H1 (cell line): ENCODE results near the gene CYP46A1. TPM values are rescaled to one million over a fixed set of nuclear protein-coding genes. Genes with fewer than 3 reads are reported as not detected.
A peak's percentile ranks its signal among the peaks of the same experiment; 100 is the strongest.

Source experiments
- CTCF ChIA-PET: fragments of 300-600 bp; sonication (Branson Sonifier 250); formaldehyde crosslinking; loops from one replicate; lab custom pipeline; 2021; ENCODE audit not compliant: partially characterized antibody; lab: Charles Lee
- POLR2A ChIA-PET: fragments of 300-600 bp; sonication (Branson Sonifier 250); formaldehyde crosslinking; loops from one replicate; lab custom pipeline; 2021; ENCODE audit warnings: inconsistent platforms; ENCODE audit not compliant: partially characterized antibody; lab: Charles Lee
- DNase-seq, 2 experiments: peaks; one replicate each; pipeline versions ENCODE4 v3.0.0 to v3.0.0-alpha.2; 2010 to 2022; ENCODE audit warnings: low spot score in 2 of 2, low read depth in 1 of 2, mixed read lengths in 1 of 2
- FAIRE-seq: peaks from 2 replicates; lab custom pipeline; 2011; peaks lifted over from hg19 to GRCh38; lab: Jason Lieb, UNC
- H2AFZ ChIP-seq: 2 replicates; pipeline ENCODE4 v1.8.1; 2012; ENCODE audit warnings: low read length, inconsistent platforms
- H2AK5ac ChIP-seq: 2 replicates; pipeline ENCODE4 v1.6.1; 2013; ENCODE audit warnings: low read depth, low read length
- H2BK120ac ChIP-seq: replicated peaks from 2 replicates; pipeline ENCODE3; 2013; ENCODE audit warnings: low read depth, low read length, inconsistent platforms
- H2BK12ac ChIP-seq: 2 replicates; pipeline ENCODE4 v1.6.1; 2013; ENCODE audit warnings: low read depth, low read length
- H2BK15ac ChIP-seq: 2 replicates; pipeline ENCODE4 v1.6.1; 2013; ENCODE audit warnings: low read length
- H2BK20ac ChIP-seq: 2 replicates; pipeline ENCODE4 v1.6.1; 2013; ENCODE audit warnings: low read length
- H2BK5ac ChIP-seq: 2 replicates; pipeline ENCODE4 v1.6.1; 2013; ENCODE audit warnings: low read depth, low read length
- H3K14ac ChIP-seq: 2 replicates; pipeline ENCODE4 v1.6.1; 2013; ENCODE audit warnings: inconsistent platforms; ENCODE audit not compliant: insufficient read length
- H3K18ac ChIP-seq: 2 replicates; pipeline ENCODE4 v1.6.1; 2013; ENCODE audit warnings: low read length; ENCODE audit errors: extremely low read depth
- H3K23ac ChIP-seq: 2 replicates; pipeline ENCODE4 v1.6.1; 2013; ENCODE audit warnings: inconsistent platforms; ENCODE audit not compliant: insufficient read length
- H3K23me2 ChIP-seq: 2 replicates; pipeline ENCODE4 v1.6.1; 2013; ENCODE audit warnings: low read depth, low read length
- H3K27ac ChIP-seq: 2 replicates; pipeline ENCODE4 v1.6.1; 2011; ENCODE audit warnings: low read depth, low read length, inconsistent platforms
- H3K27me3 ChIP-seq, 4 experiments: replicated peaks in 1 of 4; 1 replicate in 1 of 4; 2 replicates in 3 of 4; pipeline versions ENCODE4 v1.6.1 to v1.8.1; 2011 to 2013; ENCODE audit warnings: low read length in 3 of 4, mild to moderate bottlenecking in 3 of 4, inconsistent platforms in 2 of 4, mixed read lengths in 2 of 4, moderate library complexity in 1 of 4; ENCODE audit not compliant: control insufficient read depth in 3 of 4, insufficient read depth in 3 of 4; ENCODE audit errors: extremely low read depth in 1 of 4
- H3K36me3 ChIP-seq, 4 experiments: 2 replicates each; pipeline versions ENCODE4 v1.6.1 to v1.8.1; 2011 to 2013; ENCODE audit warnings: mild to moderate bottlenecking in 4 of 4, low read length in 3 of 4, moderate library complexity in 2 of 4, control low read depth in 1 of 4, inconsistent platforms in 1 of 4; ENCODE audit not compliant: insufficient read depth in 4 of 4, control insufficient read depth in 2 of 4
- H3K4ac ChIP-seq: replicated peaks from 2 replicates; pipeline ENCODE3; 2013; ENCODE audit warnings: low read length, low read depth, mixed read lengths, inconsistent platforms; ENCODE audit not compliant: insufficient read length
- H3K4me1 ChIP-seq, 4 experiments: replicated peaks in 1 of 4; 1 replicate in 1 of 4; 2 replicates in 3 of 4; pipeline versions ENCODE4 v1.6.1 to v1.8.1; 2011 to 2013; ENCODE audit warnings: low read length in 3 of 4, inconsistent platforms in 2 of 4, mixed read lengths in 1 of 4; ENCODE audit not compliant: insufficient read depth in 4 of 4, control insufficient read depth in 3 of 4
- H3K4me2 ChIP-seq, 2 experiments: 2 replicates each; pipeline versions ENCODE4 v1.6.1 to v1.8.1; 2011 to 2013; ENCODE audit warnings: low read depth in 2 of 2, low read length in 2 of 2, control low read depth in 1 of 2, inconsistent platforms in 1 of 2, mild to moderate bottlenecking in 1 of 2; ENCODE audit not compliant: insufficient read depth in 1 of 2
- H3K4me3 ChIP-seq, 4 experiments: fragments of 200-600, 300-600 bp in 1 of 4; sonication (generic), shearing (Covaris generic), sonication (Bioruptor Twin) in 1 of 4; 2 replicates each; pipeline versions ENCODE4 v1.5.1 to v1.8.1; 2011 to 2016; ENCODE audit warnings: low read length in 4 of 4, low read depth in 3 of 4, control low read depth in 2 of 4, inconsistent platforms in 2 of 4, mild to moderate bottlenecking in 2 of 4, mixed read lengths in 1 of 4, moderate library complexity in 1 of 4; ENCODE audit not compliant: insufficient read depth in 2 of 4; ENCODE audit errors: extremely low read depth in 1 of 4
- H3K56ac ChIP-seq: replicated peaks from 2 replicates; pipeline ENCODE3; 2013; ENCODE audit warnings: low read depth, mild to moderate bottlenecking, mixed read lengths, low read length, inconsistent platforms; ENCODE audit not compliant: insufficient read length
- H3K79me1 ChIP-seq: 2 replicates; pipeline ENCODE4 v1.6.1; 2013; ENCODE audit warnings: low read depth, low read length, control low read depth
- H3K79me2 ChIP-seq, 2 experiments: 2 replicates each; pipeline versions ENCODE4 v1.6.1 to v1.8.1; 2012 to 2013; ENCODE audit warnings: low read length in 2 of 2, mild to moderate bottlenecking in 2 of 2, inconsistent platforms in 1 of 2; ENCODE audit not compliant: insufficient read depth in 2 of 2, control insufficient read depth in 1 of 2
- H3K9ac ChIP-seq, 4 experiments: replicated peaks in 1 of 4; 1 replicate in 1 of 4; 2 replicates in 3 of 4; pipeline versions ENCODE4 v1.6.1 to v1.8.1; 2011 to 2013; ENCODE audit warnings: low read depth in 3 of 4, low read length in 3 of 4, control low read depth in 2 of 4, mild to moderate bottlenecking in 2 of 4, moderate library complexity in 2 of 4, inconsistent platforms in 1 of 4; ENCODE audit errors: extremely low read depth in 1 of 4
- H3K9me3 ChIP-seq, 2 experiments: 2 replicates each; pipeline versions ENCODE4 v1.6.1 to v1.8.1; 2012 to 2013; ENCODE audit warnings: mild to moderate bottlenecking in 2 of 2, moderate library complexity in 2 of 2, control low read depth in 1 of 2, inconsistent platforms in 1 of 2, low read depth in 1 of 2, low read length in 1 of 2, mixed read lengths in 1 of 2; ENCODE audit not compliant: insufficient read depth in 2 of 2
- H4K20me1 ChIP-seq, 2 experiments: replicated peaks in 1 of 2; 2 replicates each; pipeline versions ENCODE3 to v1.8.1; 2011 to 2013; ENCODE audit warnings: inconsistent platforms in 2 of 2, low read length in 2 of 2, mild to moderate bottlenecking in 1 of 2; ENCODE audit not compliant: insufficient read depth in 2 of 2, control insufficient read depth in 1 of 2
- H4K5ac ChIP-seq: 2 replicates; pipeline ENCODE4 v1.6.1; 2013; ENCODE audit warnings: low read length, low read depth, mixed read lengths, inconsistent platforms; ENCODE audit not compliant: insufficient read length
- H4K8ac ChIP-seq: 2 replicates; pipeline ENCODE4 v1.8.0; 2013; ENCODE audit warnings: mild to moderate bottlenecking, moderate library complexity, low read length, inconsistent platforms; ENCODE audit not compliant: insufficient read depth; ENCODE audit errors: extremely low read depth
- H4K91ac ChIP-seq: replicated peaks from 2 replicates; pipeline ENCODE3; 2013; ENCODE audit warnings: low read length, mixed read lengths, inconsistent platforms; ENCODE audit not compliant: insufficient read length
- BACH1 ChIP-seq: IDR thresholded peaks from 2 replicates; pipeline ENCODE4 v1.6.1; 2012; ENCODE audit warnings: low read length, improper control_type of control experiment
- EGR1 ChIP-seq: IDR thresholded peaks from 2 replicates; pipeline ENCODE4 v1.6.1; 2011; ENCODE audit warnings: low read depth, low read length, borderline replicate concordance
- GABPA ChIP-seq: IDR thresholded peaks from 2 replicates; pipeline ENCODE4 v1.6.1; 2011; ENCODE audit warnings: mild to moderate bottlenecking, low read length, moderate library complexity, borderline replicate concordance; ENCODE audit not compliant: insufficient read depth
- RFX5 ChIP-seq: IDR thresholded peaks from 2 replicates; pipeline ENCODE4 v1.6.1; 2011; ENCODE audit warnings: low read depth, low read length, improper control_type of control experiment, borderline replicate concordance
- SAP30 ChIP-seq: fragments of 300-600 bp; sonication (generic); IDR thresholded peaks from 2 replicates; pipeline ENCODE4 v1.7.1; 2012; ENCODE audit warnings: low read length, moderate library complexity, mild to moderate bottlenecking, inconsistent platforms; ENCODE audit not compliant: insufficient read depth, insufficient replicate concordance
- SUZ12 ChIP-seq: fragments of 200-600 bp; sonication (generic); IDR thresholded peaks from 2 replicates; pipeline ENCODE4 v1.6.1; 2012; ENCODE audit warnings: mild to moderate bottlenecking, inconsistent platforms, low read length, moderate library complexity, mixed read lengths
- TAF1 ChIP-seq: IDR thresholded peaks from 2 replicates; pipeline ENCODE4 v1.6.1; 2011; ENCODE audit warnings: mild to moderate bottlenecking, low read depth, low read length
- WGBS, 2 experiments: shearing (Covaris generic) in 1 of 2; methylation state at CpG; one replicate each; pipeline versions ENCODE4 v1.1.6 to v1.1.7; 2013 to 2015; ENCODE audit warnings: low lambda C conversion rate in 2 of 2, mixed read lengths in 2 of 2, inconsistent platforms in 1 of 2, low coverage in 1 of 2, missing lambda C conversion rate in 1 of 2; ENCODE audit not compliant: insufficient replicate concordance in 2 of 2, insufficient coverage in 1 of 2, insufficient read length in 1 of 2; ENCODE audit errors: extremely low coverage in 1 of 2, missing lambda C conversion rate in 1 of 2; 5-methylcytosine and 5-hydroxymethylcytosine counted together
- polyA plus RNA-seq, 7 experiments: library from polyadenylated mRNA; depleted of rRNA in 3 of 7; stranded (reverse) in 5 of 7; unstranded in 2 of 7; fragments of >200 nt in 5 of 7; fragments of 200-250 nt in 2 of 7; gene quantifications; 1 replicate in 5 of 7; 2 replicates in 1 of 7; 4 replicates in 1 of 7; pipeline versions ENCODE4 v1.2.1 to v1.2.3, GENCODE V29; 2011 to 2013; ENCODE audit warnings: missing spikeins in 2 of 7, mixed read lengths in 2 of 7
- total RNA-seq: library from RNA; stranded (reverse); fragmentation: NEBNext Ultra II Directional; extraction: Animal tissue kit (Norgen Biotek cat#: 25700); gene quantifications from 2 replicates; pipeline ENCODE4 v1.2.1, GENCODE V29; 2021

CYP46A1 gene
- total and polyA plus RNA-seq, 2 of the 8 experiments (the other 6 are each of a cell fraction or from before 2014, with no cell fraction given), result 0.41 to 1.3 TPM

GRCh38 chr14:99706107-99706900 is 22.2 kb downstream of the CYP46A1 start:
- no peak overlapping the region for H3K18ac ChIP-seq
- H3K23ac ChIP-seq, result no peak overlapping the region
- H3K79me2 ChIP-seq, result no peaks in the 10 kb centered on the region
- POLR2A ChIA-PET, result interaction anchor here (1.3 kb wide), 1 partner anchor 9 kb away, joined by 3 read pairs; no protein-coding TSS in a partner anchor
- no peak overlapping the region for H3K9ac ChIP-seq
- H4K5ac ChIP-seq, result no peak overlapping the region
- no peaks in the 10 kb centered on the region; a peak in 1 of 8 replicates for H3K36me3 ChIP-seq
- no peaks in the 10 kb centered on the region for H3K27me3 ChIP-seq
- no peak overlapping the region for H3K14ac ChIP-seq
- H2BK15ac ChIP-seq, result no peak overlapping the region
- H3K4ac ChIP-seq, result no peak overlapping the region
- H4K20me1 ChIP-seq, result no peaks in the 10 kb centered on the region
- H2AK5ac ChIP-seq, result no peak overlapping the region
- no peaks in the 10 kb centered on the region for H3K23me2 ChIP-seq
- no peak overlapping the region for H2AFZ ChIP-seq
- no peaks in the 10 kb centered on the region for H3K79me1 ChIP-seq
- H3K4me2 ChIP-seq, result no peak overlapping the region
- H4K91ac ChIP-seq, result no peak overlapping the region
- no peak overlapping the region for H3K27ac ChIP-seq
- WGBS, 2 experiments, result 78% methylated on average over 8 of the region's 8 CpGs; no CpG with 5 or more reads in 1 of the 2 experiments
- no peak overlapping the region for H2BK120ac ChIP-seq
- H3K9me3 ChIP-seq, result peaks cover 12 to 22% of the 10 kb centered on the region in 2 experiments; a peak in 3 of 4 replicates
- CTCF ChIA-PET, result interaction anchor here (1.0 to 1.8 kb wide), 4 partner anchors 9 to 164 kb away, joined by 3 to 5 read pairs (median 4); no protein-coding TSS in a partner anchor
- no peaks in the 10 kb centered on the region for H3K4me1 ChIP-seq
- peak in 1 of 2 experiments; percentile 22 for DNase-seq
- TF ChIP-seq GABPA, result no peak
- no peak for TF ChIP-seq RFX5
- TF ChIP-seq EGR1, result no peak
- TF ChIP-seq BACH1, result no peak
- TF ChIP-seq SAP30, result no peak
- TF ChIP-seq TAF1, result no peak
- no peak for TF ChIP-seq SUZ12
- no peak overlapping the region for H2BK5ac ChIP-seq
- no peak overlapping the region for H4K8ac ChIP-seq
- FAIRE-seq, result no peak
- H2BK20ac ChIP-seq, result no peak overlapping the region
- no peak overlapping the region for H2BK12ac ChIP-seq
- no peak overlapping the region for H3K56ac ChIP-seq
- no peak overlapping the region for H3K4me3 ChIP-seq
